LNCAP (cell line): ENCODE measurements around the gene ESPN.

Experiments used
- CTCF ChIP-seq: fragments of 450-650 bp; IDR thresholded peaks from 2 replicates; pipeline ENCODE4 v1.5.1; 2017; ENCODE audit warnings: mild to moderate bottlenecking

Gene ESPN

GRCh38 chr1:6427441-6428390 lies 3.1 kb downstream of the ESPN start:
- TF ChIP-seq CTCF: no peak

- TF ChIP-seq CTCF: no peak
These were observed 9.6 kb downstream of the ESPN start for GRCh38 chr1:6434186-6434585.

GRCh38 chr1:6435129-6435528 lies 10.6 kb downstream of the ESPN start:
- TF ChIP-seq CTCF: no peak

- no peak for TF ChIP-seq CTCF
These were observed 11.0 kb downstream of the ESPN start for GRCh38 chr1:6435547-6435946.

- peak; percentile 43 for TF ChIP-seq CTCF
These were observed 12.6 kb downstream of the ESPN start for GRCh38 chr1:6437012-6437700.

- peak; percentile 97 for TF ChIP-seq CTCF
These were observed 13.5 kb downstream of the ESPN start for GRCh38 chr1:6438047-6438525.

- no peak; the same call in 1 of the 2 replicates for TF ChIP-seq CTCF
These were observed 15.9 kb downstream of the ESPN start for GRCh38 chr1:6440198-6441126.
